Measurements from ENCODE around the gene PPP1R27.
A peak's percentile ranks its signal among the peaks of the same experiment; 100 is the strongest.

The PPP1R27 gene

GRCh38 chr17:81831563-81831956, 3.3 kb downstream of the PPP1R27 start:
- Histone ChIP-seq H3K27ac (peak overlapping the region; percentile 83), H3K9ac (ENCODE audit: insufficient read length) (peak overlapping the region; percentile 90)
- TF ChIP-seq FOXP2 (optimal IDR thresholded peaks at IDR 0.05; ENCODE audit: control extremely low read depth, extremely low read length, insufficient read depth) (no peak), POLR2AphosphoS5 (IDR thresholded peaks at IDR 0.05; ENCODE audit: borderline replicate concordance, low read depth, low read length) (no peak; the same call in 1 of the 2 replicates), EZH2 (IDR thresholded peaks at IDR 0.05) (no peak)

GRCh38 chr17:81829858-81830257, 5.0 kb downstream of the PPP1R27 start:
- Histone ChIP-seq H3K27ac (no peak overlapping the region), H3K9me3 (ENCODE audit: low read depth, low read length) (no peaks in the 10 kb centered on the region), H3K9ac (ENCODE audit: insufficient read length) (no peak overlapping the region), H3K36me3 (ENCODE audit: insufficient read depth, low read length) (no peaks in the 10 kb centered on the region), H3K4me3 (no peak overlapping the region)
- TF ChIP-seq FOXP2 (optimal IDR thresholded peaks at IDR 0.05; ENCODE audit: control extremely low read depth, extremely low read length, insufficient read depth) (no peak), POLR2AphosphoS5 (IDR thresholded peaks at IDR 0.05; ENCODE audit: borderline replicate concordance, low read depth, low read length) (no peak), EZH2 (IDR thresholded peaks at IDR 0.05) (no peak)
- no peak for DNase-seq (ENCODE audit: low read depth, low spot score)

More at GRCh38 chr17:81831563-81831956, 3.3 kb downstream of the PPP1R27 start:
- no peak for DNase-seq (ENCODE audit: low read depth, low spot score)
- H3K9me3 ChIP-seq (ENCODE audit: low read depth, low read length): no peaks in the 10 kb centered on the region
- H3K4me3 ChIP-seq: peak overlapping the region; percentile 98
- H3K36me3 ChIP-seq (ENCODE audit: insufficient read depth, low read length): no peaks in the 10 kb centered on the region

GRCh38 chr17:81828656-81829055, 6.2 kb downstream of the PPP1R27 start:
- no peak overlapping the region for H3K27ac ChIP-seq
- no peak overlapping the region for H3K9ac ChIP-seq (ENCODE audit: insufficient read length)
- no peaks in the 10 kb centered on the region for H3K9me3 ChIP-seq (ENCODE audit: low read depth, low read length)
- no peaks in the 10 kb centered on the region for H3K36me3 ChIP-seq (ENCODE audit: insufficient read depth, low read length)
- DNase-seq (ENCODE audit: low read depth, low spot score): no peak
- no peak for TF ChIP-seq FOXP2 (optimal IDR thresholded peaks at IDR 0.05; ENCODE audit: control extremely low read depth, extremely low read length, insufficient read depth)
- no peak for TF ChIP-seq POLR2AphosphoS5 (IDR thresholded peaks at IDR 0.05; ENCODE audit: borderline replicate concordance, low read depth, low read length)
- no peak for TF ChIP-seq EZH2 (IDR thresholded peaks at IDR 0.05)
- H3K4me3 ChIP-seq: no peak overlapping the region

- no peak for TF ChIP-seq EZH2 (IDR thresholded peaks at IDR 0.05)
- TF ChIP-seq FOXP2 (optimal IDR thresholded peaks at IDR 0.05; ENCODE audit: control extremely low read depth, extremely low read length, insufficient read depth): no peak
- no peak for TF ChIP-seq POLR2AphosphoS5 (IDR thresholded peaks at IDR 0.05; ENCODE audit: borderline replicate concordance, low read depth, low read length)
- Histone ChIP-seq H3K9me3 (ENCODE audit: low read depth, low read length) (no peaks in the 10 kb centered on the region), H3K36me3 (ENCODE audit: insufficient read depth, low read length) (no peaks in the 10 kb centered on the region), H3K4me3 (no peak overlapping the region), H3K27ac (no peak overlapping the region), H3K9ac (ENCODE audit: insufficient read length) (no peak overlapping the region)
- no peak for DNase-seq (ENCODE audit: low read depth, low spot score)
Observed at GRCh38 chr17:81825841-81826466, 8.9 kb downstream of the PPP1R27 start.

- DNase-seq (ENCODE audit: low read depth, low spot score): no peak
- Histone ChIP-seq H3K9me3 (ENCODE audit: low read depth, low read length) (no peaks in the 10 kb centered on the region), H3K4me3 (no peak overlapping the region), H3K27ac (no peak overlapping the region), H3K9ac (ENCODE audit: insufficient read length) (no peak overlapping the region), H3K36me3 (ENCODE audit: insufficient read depth, low read length) (no peaks in the 10 kb centered on the region)
- TF ChIP-seq EZH2 (IDR thresholded peaks at IDR 0.05) (no peak), FOXP2 (optimal IDR thresholded peaks at IDR 0.05; ENCODE audit: control extremely low read depth, extremely low read length, insufficient read depth) (no peak), POLR2AphosphoS5 (IDR thresholded peaks at IDR 0.05; ENCODE audit: borderline replicate concordance, low read depth, low read length) (no peak)
Observed at GRCh38 chr17:81824595-81824994, 10.3 kb downstream of the PPP1R27 start.

GRCh38 chr17:81823820-81824550, 10.9 kb downstream of the PPP1R27 start:
- Histone ChIP-seq H3K9ac (ENCODE audit: insufficient read length) (no peak overlapping the region), H3K36me3 (ENCODE audit: insufficient read depth, low read length) (no peaks in the 10 kb centered on the region), H3K4me3 (no peak overlapping the region), H3K27ac (no peak overlapping the region), H3K9me3 (ENCODE audit: low read depth, low read length) (no peaks in the 10 kb centered on the region)
- TF ChIP-seq EZH2 (IDR thresholded peaks at IDR 0.05) (no peak), FOXP2 (optimal IDR thresholded peaks at IDR 0.05; ENCODE audit: control extremely low read depth, extremely low read length, insufficient read depth) (no peak), POLR2AphosphoS5 (IDR thresholded peaks at IDR 0.05; ENCODE audit: borderline replicate concordance, low read depth, low read length) (no peak)
- DNase-seq (ENCODE audit: low read depth, low spot score): no peak

GRCh38 chr17:81822996-81823819, 11.6 kb downstream of the PPP1R27 start:
- H3K4me3 ChIP-seq: no peak overlapping the region
- H3K9me3 ChIP-seq (ENCODE audit: low read depth, low read length): no peaks in the 10 kb centered on the region
- no peak overlapping the region for H3K27ac ChIP-seq
- no peak for DNase-seq (ENCODE audit: low read depth, low spot score)
- H3K36me3 ChIP-seq (ENCODE audit: insufficient read depth, low read length): no peaks in the 10 kb centered on the region
- no peak overlapping the region for H3K9ac ChIP-seq (ENCODE audit: insufficient read length)
- TF ChIP-seq FOXP2 (optimal IDR thresholded peaks at IDR 0.05; ENCODE audit: control extremely low read depth, extremely low read length, insufficient read depth) (no peak), EZH2 (IDR thresholded peaks at IDR 0.05) (no peak), POLR2AphosphoS5 (IDR thresholded peaks at IDR 0.05; ENCODE audit: borderline replicate concordance, low read depth, low read length) (no peak)

GRCh38 chr17:81822312-81822637, 12.6 kb downstream of the PPP1R27 start:
- no peaks in the 10 kb centered on the region for H3K36me3 ChIP-seq (ENCODE audit: insufficient read depth, low read length)
- peak overlapping the region; percentile 56 for H3K4me3 ChIP-seq
- H3K9ac ChIP-seq (ENCODE audit: insufficient read length): peak overlapping the region; percentile 23
- H3K27ac ChIP-seq: peak overlapping the region; percentile 82
- TF ChIP-seq EZH2 (IDR thresholded peaks at IDR 0.05) (no peak), POLR2AphosphoS5 (IDR thresholded peaks at IDR 0.05; ENCODE audit: borderline replicate concordance, low read depth, low read length) (no peak), FOXP2 (optimal IDR thresholded peaks at IDR 0.05; ENCODE audit: control extremely low read depth, extremely low read length, insufficient read depth) (no peak)
- no peaks in the 10 kb centered on the region for H3K9me3 ChIP-seq (ENCODE audit: low read depth, low read length)
- no peak for DNase-seq (ENCODE audit: low read depth, low spot score)

Measured in SK-N-MC (cell line).